ENCODE data around the gene EDAR. TPM values are rescaled to one million over a fixed set of nuclear protein-coding genes. Genes with fewer than 3 reads are reported as not detected.

Gene EDAR
- total RNA-seq, 3 donors from 2014 or later, result 0.25 to 0.81 (median 0.60) TPM

DNA sequence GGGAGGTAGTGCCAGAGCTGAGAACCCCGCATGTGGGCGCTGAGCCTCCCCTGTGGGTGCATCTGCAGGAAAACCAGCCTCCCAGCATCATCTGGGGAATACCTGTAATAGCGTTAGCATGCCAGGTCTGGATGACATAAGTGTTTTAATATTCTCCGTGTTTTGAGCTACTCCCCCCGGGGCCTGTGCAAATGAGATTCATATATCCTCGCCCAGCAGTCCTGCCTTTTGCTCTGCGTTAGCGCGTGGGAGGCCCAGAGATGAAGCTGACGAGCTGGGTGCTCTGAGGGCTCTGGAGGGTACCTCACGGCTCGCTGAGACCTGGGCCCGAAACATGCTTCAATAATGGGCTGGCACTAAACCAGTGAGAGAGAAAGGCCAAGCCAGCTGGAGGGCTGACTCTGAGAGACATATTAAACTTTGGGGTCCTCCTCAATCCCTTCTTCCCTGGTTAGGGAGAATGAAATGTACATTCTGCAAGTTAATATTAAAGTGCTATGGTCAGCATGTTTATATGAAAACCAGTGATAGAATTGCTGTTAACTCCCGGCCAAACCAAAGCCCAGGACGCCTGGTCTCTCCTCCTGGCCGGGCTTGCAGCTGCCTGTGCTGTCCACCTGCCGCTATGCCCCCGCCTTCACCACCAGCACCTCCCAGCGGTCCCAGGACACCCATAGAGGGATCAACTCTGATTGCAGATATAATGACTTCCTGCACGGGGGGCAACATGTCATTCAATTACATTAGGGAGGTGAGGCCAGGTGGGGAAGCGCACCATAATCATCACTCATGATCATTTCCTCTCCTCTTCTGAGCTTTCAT, 77.0 kb downstream of the EDAR start:
- H3K4me1 ChIP-seq (ENCODE audit: low read depth), result no peaks in the 10 kb centered on the region
- ATAC-seq (no peak), DNase-seq (peak in 2 of 3 donors; percentile 0 to 6)
- intact Hi-C loops (cut with DNase I, micrococcal nuclease), result no loop called here
- H3K4me3 ChIP-seq, result no peak overlapping the region
- TF ChIP-seq, protein P1, sequence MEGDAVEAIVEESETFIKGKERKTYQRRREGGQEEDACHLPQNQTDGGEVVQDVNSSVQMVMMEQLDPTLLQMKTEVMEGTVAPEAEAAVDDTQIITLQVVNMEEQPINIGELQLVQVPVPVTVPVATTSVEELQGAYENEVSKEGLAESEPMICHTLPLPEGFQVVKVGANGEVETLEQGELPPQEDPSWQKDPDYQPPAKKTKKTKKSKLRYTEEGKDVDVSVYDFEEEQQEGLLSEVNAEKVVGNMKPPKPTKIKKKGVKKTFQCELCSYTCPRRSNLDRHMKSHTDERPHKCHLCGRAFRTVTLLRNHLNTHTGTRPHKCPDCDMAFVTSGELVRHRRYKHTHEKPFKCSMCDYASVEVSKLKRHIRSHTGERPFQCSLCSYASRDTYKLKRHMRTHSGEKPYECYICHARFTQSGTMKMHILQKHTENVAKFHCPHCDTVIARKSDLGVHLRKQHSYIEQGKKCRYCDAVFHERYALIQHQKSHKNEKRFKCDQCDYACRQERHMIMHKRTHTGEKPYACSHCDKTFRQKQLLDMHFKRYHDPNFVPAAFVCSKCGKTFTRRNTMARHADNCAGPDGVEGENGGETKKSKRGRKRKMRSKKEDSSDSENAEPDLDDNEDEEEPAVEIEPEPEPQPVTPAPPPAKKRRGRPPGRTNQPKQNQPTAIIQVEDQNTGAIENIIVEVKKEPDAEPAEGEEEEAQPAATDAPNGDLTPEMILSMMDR (IDR thresholded peaks at IDR 0.05), result no peak
- no peaks in the 10 kb centered on the region for H3K9me3 ChIP-seq
- no peaks in the 10 kb centered on the region for H3K36me3 ChIP-seq (ENCODE audit: low read depth)

DNA sequence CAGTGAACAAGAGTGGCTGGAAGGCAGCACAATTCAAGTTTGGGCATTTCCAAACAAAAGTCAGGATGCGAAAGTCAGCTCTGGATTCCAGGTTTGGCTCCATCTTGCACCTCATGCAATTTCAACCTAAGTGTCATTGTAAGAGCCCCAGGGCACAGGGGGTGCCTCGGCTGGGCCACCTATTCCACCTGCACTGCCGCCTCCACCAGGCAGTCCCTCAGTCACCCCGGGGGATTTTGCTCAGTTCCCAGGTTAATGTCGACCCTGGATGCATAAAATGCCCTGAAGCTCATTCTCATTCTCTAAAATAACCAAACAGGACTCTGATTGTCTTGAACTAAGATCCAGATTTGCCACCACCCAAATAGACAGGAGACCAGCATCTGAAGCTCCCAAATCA, 77.6 kb downstream of the EDAR start:
- intact Hi-C loops (cut with DNase I, micrococcal nuclease), result no loop called here
- peak in 1 of 3 donors; percentile 1 for DNase-seq

GRCh38 chr2:108910541-108911396, 78.3 kb downstream of the EDAR start:
- no peak for ATAC-seq
- Histone ChIP-seq H3K9me3 (no peaks in the 10 kb centered on the region), H3K4me1 (ENCODE audit: low read depth) (no peaks in the 10 kb centered on the region), H3K4me3 (no peak overlapping the region), H3K36me3 (ENCODE audit: low read depth) (no peaks in the 10 kb centered on the region)
- intact Hi-C loops (cut with DNase I, micrococcal nuclease), result no loop called here
- TF ChIP-seq, protein P1 (IDR thresholded peaks at IDR 0.05), result no peak
- DNase-seq, result peak in 2 of 3 donors; percentile 0 to 18

More for the DNA sequence above, 77.6 kb downstream of the EDAR start:
- no peak for ATAC-seq
- H3K4me1 ChIP-seq (ENCODE audit: low read depth), result no peaks in the 10 kb centered on the region
- no peak overlapping the region for H3K4me3 ChIP-seq
- no peaks in the 10 kb centered on the region for H3K36me3 ChIP-seq (ENCODE audit: low read depth)
- no peaks in the 10 kb centered on the region for H3K9me3 ChIP-seq
- TF ChIP-seq, protein P1 (IDR thresholded peaks at IDR 0.05), result no peak

DNA sequence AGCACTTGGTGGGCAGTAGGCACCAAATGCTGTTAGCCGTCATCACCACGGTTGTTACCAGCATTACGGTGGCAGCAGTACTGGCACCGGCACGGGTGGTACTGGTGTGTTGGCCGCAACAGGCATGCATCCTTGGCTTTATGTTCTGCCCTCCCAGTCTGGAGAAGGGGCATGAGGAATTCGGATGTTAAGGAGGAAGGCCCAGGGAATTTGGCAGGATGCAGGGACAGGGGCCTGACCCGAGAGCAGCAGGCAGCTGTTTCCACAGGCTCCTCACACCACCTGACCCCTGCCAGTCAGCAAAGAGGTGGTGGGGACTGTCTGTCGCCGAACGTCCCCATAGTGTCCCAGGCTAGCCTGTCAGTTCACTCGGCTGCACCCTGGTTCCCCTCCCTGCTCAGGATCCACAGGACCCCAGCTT, 79.0 kb downstream of the EDAR start:
- Histone ChIP-seq H3K36me3 (ENCODE audit: low read depth) (no peaks in the 10 kb centered on the region), H3K4me1 (ENCODE audit: low read depth) (no peaks in the 10 kb centered on the region), H3K4me3 (no peak overlapping the region), H3K9me3 (no peaks in the 10 kb centered on the region)
- peak in 2 of 3 donors; percentile 1 to 17 for DNase-seq
- intact Hi-C loops (cut with DNase I, micrococcal nuclease), result no loop called here
- ATAC-seq, result no peak
- TF ChIP-seq, protein P1 (IDR thresholded peaks at IDR 0.05), result no peak

GRCh38 chr2:108909275-108909823, 79.7 kb downstream of the EDAR start:
- intact Hi-C loops (cut with DNase I, micrococcal nuclease), result no loop called here
- DNase-seq (peak in 1 of 3 donors; percentile 0), ATAC-seq (no peak)
- TF ChIP-seq, protein P1 (IDR thresholded peaks at IDR 0.05), result no peak
- H3K9me3 ChIP-seq, result no peaks in the 10 kb centered on the region
- H3K4me3 ChIP-seq, result no peak overlapping the region
- peaks cover 3% of the 10 kb centered on the region for H3K4me1 ChIP-seq (ENCODE audit: low read depth)
- no peaks in the 10 kb centered on the region for H3K36me3 ChIP-seq (ENCODE audit: low read depth)

Data from mucosa of descending colon (tissue), 3 donors.